Keratinocyte (primary cell): ENCODE results near the gene HSPA8.

Experiments used
- EZH2 ChIP-seq: IDR thresholded peaks from one replicate; pipeline ENCODE4 v1.6.1; 2012; ENCODE audit warnings: inconsistent platforms, mild to moderate bottlenecking, low read length, moderate library complexity
- TF ChIP-seq, protein P1 (sequence below), 3 experiments: IDR thresholded peaks in 1 of 3; conservative IDR thresholded peaks in 1 of 3; optimal IDR thresholded peaks in 1 of 3; 2 replicates in 2 of 3; 3 replicates in 1 of 3; pipeline versions ENCODE3 to v1.5.1; 2011; ENCODE audit warnings: low read length in 3 of 3, mild to moderate bottlenecking in 3 of 3, moderate library complexity in 2 of 3, control low read depth in 1 of 3, inconsistent platforms in 1 of 3; ENCODE audit not compliant: insufficient read depth in 2 of 3; ENCODE audit errors: extremely low read depth in 1 of 3

GRCh38 chr11:123076484-123076883, 14.5 kb upstream of the HSPA8 start:
- TF ChIP-seq, protein P1, sequence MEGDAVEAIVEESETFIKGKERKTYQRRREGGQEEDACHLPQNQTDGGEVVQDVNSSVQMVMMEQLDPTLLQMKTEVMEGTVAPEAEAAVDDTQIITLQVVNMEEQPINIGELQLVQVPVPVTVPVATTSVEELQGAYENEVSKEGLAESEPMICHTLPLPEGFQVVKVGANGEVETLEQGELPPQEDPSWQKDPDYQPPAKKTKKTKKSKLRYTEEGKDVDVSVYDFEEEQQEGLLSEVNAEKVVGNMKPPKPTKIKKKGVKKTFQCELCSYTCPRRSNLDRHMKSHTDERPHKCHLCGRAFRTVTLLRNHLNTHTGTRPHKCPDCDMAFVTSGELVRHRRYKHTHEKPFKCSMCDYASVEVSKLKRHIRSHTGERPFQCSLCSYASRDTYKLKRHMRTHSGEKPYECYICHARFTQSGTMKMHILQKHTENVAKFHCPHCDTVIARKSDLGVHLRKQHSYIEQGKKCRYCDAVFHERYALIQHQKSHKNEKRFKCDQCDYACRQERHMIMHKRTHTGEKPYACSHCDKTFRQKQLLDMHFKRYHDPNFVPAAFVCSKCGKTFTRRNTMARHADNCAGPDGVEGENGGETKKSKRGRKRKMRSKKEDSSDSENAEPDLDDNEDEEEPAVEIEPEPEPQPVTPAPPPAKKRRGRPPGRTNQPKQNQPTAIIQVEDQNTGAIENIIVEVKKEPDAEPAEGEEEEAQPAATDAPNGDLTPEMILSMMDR (optimal IDR thresholded peaks at IDR 0.05 in 1 of 3, IDR thresholded peaks at IDR 0.05 in 1 of 3, conservative IDR thresholded peaks at IDR 0.05 in 1 of 3; ENCODE audit: extremely low read depth in 1 of 3, insufficient read depth in 2 of 3, low read length in 3 of 3), result no peak
- no peak for TF ChIP-seq EZH2
